NCI-H345 (cell line): ENCODE results near the gene EXOC3L1.

ENCODE experiments used
- DNase-seq: peaks from one replicate; lab custom pipeline; 2025; lab: John Stamatoyannopoulos, UW

The EXOC3L1 gene

DNA sequence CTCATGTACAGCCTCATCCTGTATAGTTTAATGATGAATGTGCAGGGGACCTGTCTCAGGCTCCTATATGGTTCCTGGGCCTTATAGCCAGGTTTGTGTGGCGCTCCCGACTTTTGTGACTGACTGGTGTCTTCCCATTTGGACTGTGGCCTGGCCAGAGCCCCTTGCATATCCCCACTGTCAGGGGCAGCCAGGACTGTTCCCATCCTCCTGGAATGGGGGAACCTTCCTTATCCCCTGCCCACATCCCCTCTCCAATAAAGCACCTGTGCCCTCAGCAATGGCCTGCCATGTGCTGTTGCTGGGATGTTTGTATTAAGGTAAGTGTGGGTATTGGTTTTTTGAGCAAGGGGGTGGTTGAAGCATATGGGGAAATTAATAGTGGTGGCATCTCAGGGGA, 41.7 kb downstream of the EXOC3L1 start:
- no peak for DNase-seq

DNA sequence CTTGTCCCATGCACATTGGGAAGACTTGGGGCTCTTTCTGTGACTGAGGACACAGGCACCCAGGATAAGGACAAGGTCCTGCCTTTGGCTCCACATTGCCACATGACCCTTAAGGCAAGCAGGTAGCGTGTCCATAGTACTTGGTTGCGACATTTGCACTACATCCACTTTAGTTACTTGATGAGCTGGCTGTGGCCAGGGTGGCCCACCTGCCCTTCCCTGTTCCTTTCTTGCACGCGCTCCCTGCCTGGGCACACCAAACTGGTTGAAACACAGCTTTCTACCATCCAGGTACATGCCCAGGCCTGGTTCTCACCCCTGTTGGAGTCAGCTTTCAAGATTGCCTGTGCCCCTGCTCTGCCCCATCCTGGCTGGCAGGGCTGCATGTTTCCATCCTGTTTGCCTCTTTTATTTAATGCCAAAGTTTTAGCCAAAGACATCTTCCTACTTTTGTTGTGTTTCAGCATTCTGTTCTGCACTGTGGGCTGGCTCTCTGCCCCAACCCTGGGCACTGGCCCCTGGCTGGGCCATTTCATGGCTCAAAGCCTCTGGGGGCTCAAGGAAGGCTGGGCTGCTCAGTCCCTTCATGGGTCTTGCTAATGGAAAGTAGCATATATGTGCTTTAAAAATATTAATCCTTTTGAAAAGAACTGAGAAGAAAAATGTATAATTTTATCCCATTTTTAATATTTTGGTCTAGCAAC, 42.3 kb downstream of the EXOC3L1 start:
- DNase-seq = no peak

DNA sequence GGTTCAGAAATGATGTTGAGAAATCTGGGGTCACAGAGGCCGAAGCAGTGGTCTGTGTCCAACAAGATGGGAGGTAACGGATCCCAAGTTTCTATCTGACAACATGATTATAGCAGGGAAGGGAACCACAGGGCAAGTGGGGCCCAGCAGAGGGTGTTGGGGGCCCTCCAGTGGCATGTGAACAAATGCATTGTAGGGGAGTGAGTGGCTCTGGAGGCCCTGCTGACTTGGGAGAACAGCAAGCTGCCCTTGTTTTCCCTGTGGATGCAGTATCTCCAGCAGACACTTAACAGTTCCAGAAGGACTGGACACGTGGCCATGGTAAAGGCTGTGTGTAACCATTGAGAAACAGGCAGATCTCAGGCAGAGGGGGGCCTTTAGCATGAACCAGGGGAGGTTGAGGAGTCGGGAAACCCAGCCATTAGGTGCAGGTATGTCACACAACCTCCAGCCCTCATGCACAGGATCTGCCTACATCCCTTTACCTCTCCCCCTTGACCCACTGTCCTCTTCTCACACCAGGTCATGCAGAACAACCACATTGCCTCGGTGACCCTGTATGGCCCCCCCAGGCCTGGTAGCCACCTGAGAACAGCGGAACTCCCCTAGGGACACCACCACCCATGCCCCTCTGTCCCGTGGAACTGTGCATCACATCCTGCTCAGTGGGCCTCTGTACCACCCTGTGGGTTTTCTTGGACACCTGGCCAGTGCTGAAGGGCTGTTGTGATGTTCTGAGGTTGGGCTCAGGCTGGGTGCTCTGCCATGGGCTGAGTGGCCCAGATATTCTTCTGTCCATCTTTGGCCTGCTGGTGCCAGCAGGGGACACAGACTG, 43.2 kb downstream of the EXOC3L1 start:
- no peak for DNase-seq

DNA sequence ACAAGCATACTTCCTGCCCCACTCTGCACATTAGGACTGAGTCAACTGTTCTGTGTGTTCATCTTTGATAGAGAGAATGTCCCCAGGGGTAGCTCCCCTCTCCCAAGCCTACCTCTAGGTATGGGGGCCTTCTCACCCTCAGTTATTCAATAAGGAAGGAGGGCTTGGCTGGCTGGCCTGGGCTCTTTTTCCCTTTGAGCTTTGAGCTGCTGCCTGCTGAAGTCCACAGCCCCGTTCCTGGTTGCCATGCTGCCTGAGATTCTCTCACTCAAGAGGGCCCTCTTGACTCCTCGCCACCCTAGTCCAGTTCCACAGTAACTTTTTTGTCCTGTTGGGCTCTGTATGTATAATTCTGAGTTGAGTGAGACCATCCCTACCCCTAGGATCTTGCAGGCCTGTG, 44.2 kb downstream of the EXOC3L1 start:
- no peak for DNase-seq

DNA sequence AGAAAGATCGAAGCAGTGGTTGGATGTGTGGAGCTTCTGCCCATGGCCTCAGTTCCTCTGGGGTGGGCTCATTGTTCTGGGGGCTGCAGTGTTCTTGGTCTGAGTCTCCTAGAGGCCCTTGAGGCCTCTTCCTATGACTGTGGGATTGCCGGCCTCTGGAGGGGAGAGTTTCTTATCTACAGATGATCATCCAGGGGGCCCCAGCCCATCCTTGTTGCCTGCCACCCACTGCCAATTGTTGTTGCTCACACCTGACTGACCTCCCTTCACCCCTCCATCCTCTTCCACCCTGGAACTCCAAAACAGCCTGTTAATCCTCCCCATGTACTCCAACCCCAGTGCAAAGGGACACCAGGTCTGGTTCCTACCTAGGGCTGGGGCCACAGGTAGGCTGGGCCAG, 45.0 kb downstream of the EXOC3L1 start:
- no peak for DNase-seq

DNA sequence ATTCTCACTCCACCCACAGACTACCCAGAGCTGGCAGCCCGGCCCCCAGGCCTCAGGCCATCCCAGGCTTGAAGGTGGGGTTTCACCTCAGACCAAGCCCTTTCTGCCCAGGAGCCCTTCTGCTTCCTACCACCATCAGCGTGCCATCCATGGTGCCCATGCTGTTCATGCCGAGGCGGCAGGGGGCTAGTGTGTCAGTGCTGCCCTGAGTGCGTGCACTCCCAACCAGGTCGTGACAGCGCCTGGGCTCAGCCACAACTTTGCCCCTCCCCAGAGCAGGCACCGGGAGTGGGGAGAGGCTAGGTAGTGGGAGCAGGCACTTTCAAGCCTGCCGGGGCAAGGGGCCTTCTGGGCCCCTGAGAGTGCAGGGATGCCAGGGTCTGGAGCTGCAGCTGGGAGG, 47.6 kb downstream of the EXOC3L1 start:
- DNase-seq = no peak

DNA sequence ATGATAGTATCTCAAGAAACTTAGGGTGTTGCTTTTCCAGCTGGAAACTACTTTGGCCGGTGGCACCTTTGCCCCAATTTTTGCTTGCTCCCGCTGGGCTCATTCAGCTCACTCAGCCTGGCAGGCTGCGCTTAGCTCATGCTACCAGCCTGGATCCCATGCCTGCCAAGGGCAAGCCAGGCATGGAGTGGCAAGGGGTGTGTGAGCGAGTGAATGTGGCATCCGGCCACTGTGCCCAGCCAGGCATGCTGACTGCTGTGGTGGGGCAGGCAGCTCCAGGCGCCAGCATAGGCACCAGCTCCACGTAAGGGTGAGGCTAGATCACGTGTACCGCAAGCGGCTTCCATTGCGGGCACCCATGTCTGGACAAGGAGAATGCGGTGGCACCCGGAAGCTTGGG, 48.5 kb downstream of the EXOC3L1 start:
- DNase-seq = no peak

DNA sequence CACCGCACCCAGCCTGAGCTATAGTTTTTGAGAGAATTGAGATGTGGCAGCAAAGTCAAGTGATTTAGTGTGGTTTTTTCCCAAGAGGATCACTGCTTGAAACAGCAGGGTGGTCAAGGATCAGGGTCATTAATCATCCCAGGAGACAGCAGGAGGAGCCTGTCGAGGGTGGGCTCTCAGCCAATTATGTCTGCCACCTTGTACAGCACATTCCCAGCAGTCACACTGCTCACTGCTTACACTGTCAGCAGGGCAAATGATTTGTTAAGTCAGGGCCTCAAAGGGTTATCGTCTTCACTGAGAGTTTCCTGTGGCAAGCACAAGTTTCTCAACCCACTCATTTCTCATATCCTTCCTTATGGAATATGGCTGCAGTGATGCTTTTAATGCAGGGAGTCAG, 52.3 kb downstream of the EXOC3L1 start:
- DNase-seq = no peak
